HL-60 (cell line): Measurements from ENCODE around the gene GJC3.

Experiments
- CTCF ChIP-seq: IDR thresholded peaks from one replicate; pipeline ENCODE4 v1.5.1; 2011; ENCODE audit warnings: low read length, control low read depth, inconsistent platforms; ENCODE audit not compliant: insufficient read depth
- POLR2AphosphoS5 ChIP-seq: IDR thresholded peaks from 2 replicates; pipeline ENCODE4 v1.6.1; 2012; ENCODE audit warnings: low read depth
- REST ChIP-seq: IDR thresholded peaks from 2 replicates; pipeline ENCODE4 v1.6.1; 2012; ENCODE audit warnings: low read depth; ENCODE audit not compliant: insufficient replicate concordance
- SPI1 ChIP-seq: IDR thresholded peaks from 2 replicates; pipeline ENCODE4 v1.6.1; 2012; ENCODE audit warnings: low read depth, mild to moderate bottlenecking, borderline replicate concordance

- TF ChIP-seq CTCF (no peak), REST (no peak), SPI1 (no peak), POLR2AphosphoS5 (no peak)
These were observed 272 bp upstream of the GJC3 start for GRCh38 chr7:99929730-99930053.
